ENCODE measurements around the gene POP4. TPM values are rescaled to one million over a fixed set of nuclear protein-coding genes. Genes with fewer than 3 reads are reported as not detected.

POP4 gene
- total RNA-seq, 1 donor from 2014 or later = 31.4 TPM

DNA sequence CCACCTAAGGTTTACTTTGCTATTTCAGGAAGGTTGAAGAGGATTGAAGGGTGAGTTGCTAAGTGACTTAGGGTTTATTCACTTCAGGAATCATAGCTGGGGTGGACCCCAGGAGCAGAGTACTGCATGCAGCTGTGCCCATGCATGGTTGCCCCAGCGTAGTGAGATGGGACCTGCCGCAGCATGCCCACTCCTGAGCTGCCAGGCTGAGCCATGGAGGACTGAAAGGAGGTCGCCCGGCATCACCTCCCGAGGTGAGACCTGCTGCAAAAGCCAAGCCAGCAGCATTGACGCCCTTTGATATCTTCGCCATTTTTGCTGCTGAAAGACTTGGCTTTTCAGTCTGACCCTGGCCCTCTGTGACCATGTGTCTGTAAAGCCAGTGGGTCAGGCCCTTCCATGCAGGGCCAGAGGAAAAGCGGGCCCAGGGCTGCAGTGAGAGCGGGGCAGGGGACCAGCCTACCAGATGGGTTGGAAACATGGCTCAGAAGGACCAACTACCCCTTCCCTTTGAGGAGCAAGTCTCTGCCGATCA is 9.9 kb downstream of the POP4 start:
- Histone ChIP-seq H3K4me3 (no peak overlapping the region), H3K36me3 (peaks cover 0 to 35% of the 10 kb centered on the region in 2 donors), H3K27me3 (no peaks in the 10 kb centered on the region), H3K27ac (no peak overlapping the region), H3K9me3 (no peaks in the 10 kb centered on the region), H3K4me1 (no peaks in the 10 kb centered on the region)
- no peak for DNase-seq (ENCODE audit: extremely low spot score in 2 of 2)
- intact Hi-C loops (cut with DNase I) = no loop called here
- TF ChIP-seq POLR2A (IDR thresholded peaks at IDR 0.05) (no peak), POLR2AphosphoS5 (IDR thresholded peaks at IDR 0.05; ENCODE audit: insufficient read depth in 1 of 2, low read depth in 1 of 2) (no peak)
- TF ChIP-seq, protein P1, sequence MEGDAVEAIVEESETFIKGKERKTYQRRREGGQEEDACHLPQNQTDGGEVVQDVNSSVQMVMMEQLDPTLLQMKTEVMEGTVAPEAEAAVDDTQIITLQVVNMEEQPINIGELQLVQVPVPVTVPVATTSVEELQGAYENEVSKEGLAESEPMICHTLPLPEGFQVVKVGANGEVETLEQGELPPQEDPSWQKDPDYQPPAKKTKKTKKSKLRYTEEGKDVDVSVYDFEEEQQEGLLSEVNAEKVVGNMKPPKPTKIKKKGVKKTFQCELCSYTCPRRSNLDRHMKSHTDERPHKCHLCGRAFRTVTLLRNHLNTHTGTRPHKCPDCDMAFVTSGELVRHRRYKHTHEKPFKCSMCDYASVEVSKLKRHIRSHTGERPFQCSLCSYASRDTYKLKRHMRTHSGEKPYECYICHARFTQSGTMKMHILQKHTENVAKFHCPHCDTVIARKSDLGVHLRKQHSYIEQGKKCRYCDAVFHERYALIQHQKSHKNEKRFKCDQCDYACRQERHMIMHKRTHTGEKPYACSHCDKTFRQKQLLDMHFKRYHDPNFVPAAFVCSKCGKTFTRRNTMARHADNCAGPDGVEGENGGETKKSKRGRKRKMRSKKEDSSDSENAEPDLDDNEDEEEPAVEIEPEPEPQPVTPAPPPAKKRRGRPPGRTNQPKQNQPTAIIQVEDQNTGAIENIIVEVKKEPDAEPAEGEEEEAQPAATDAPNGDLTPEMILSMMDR (IDR thresholded peaks at IDR 0.05) = no peak

DNA sequence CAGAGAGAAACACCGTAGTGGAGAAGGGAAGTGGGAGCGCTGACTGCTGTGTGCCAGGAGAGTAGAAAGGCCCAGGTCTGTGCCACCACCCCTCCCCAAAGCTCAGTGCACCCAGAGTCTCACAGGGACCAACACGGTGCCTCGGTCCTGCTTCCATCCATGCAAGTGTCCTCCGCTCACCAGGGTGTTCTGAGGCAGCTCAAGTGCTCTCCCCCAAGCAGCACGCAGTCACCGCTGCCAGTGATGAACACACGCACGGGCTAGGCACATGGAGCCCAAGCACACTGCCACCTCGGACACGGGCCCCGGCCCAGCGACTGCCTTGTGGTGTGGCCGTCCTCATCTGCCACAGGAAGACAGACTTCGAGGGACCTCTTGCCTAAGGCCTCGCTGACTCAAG is 10.5 kb downstream of the POP4 start:
- no peak overlapping the region for H3K27ac ChIP-seq
- no peak for DNase-seq (ENCODE audit: extremely low spot score in 2 of 2)
- TF ChIP-seq, protein P1 (IDR thresholded peaks at IDR 0.05) = no peak
- TF ChIP-seq POLR2A (IDR thresholded peaks at IDR 0.05) (no peak), POLR2AphosphoS5 (IDR thresholded peaks at IDR 0.05; ENCODE audit: insufficient read depth in 1 of 2, low read depth in 1 of 2) (no peak)
- H3K4me1 ChIP-seq = no peaks in the 10 kb centered on the region
- H3K36me3 ChIP-seq = peaks cover 0 to 35% of the 10 kb centered on the region in 2 donors
- H3K27me3 ChIP-seq = no peaks in the 10 kb centered on the region
- intact Hi-C loops (cut with DNase I) = no loop called here
- H3K4me3 ChIP-seq = no peak overlapping the region
- no peaks in the 10 kb centered on the region for H3K9me3 ChIP-seq

DNA sequence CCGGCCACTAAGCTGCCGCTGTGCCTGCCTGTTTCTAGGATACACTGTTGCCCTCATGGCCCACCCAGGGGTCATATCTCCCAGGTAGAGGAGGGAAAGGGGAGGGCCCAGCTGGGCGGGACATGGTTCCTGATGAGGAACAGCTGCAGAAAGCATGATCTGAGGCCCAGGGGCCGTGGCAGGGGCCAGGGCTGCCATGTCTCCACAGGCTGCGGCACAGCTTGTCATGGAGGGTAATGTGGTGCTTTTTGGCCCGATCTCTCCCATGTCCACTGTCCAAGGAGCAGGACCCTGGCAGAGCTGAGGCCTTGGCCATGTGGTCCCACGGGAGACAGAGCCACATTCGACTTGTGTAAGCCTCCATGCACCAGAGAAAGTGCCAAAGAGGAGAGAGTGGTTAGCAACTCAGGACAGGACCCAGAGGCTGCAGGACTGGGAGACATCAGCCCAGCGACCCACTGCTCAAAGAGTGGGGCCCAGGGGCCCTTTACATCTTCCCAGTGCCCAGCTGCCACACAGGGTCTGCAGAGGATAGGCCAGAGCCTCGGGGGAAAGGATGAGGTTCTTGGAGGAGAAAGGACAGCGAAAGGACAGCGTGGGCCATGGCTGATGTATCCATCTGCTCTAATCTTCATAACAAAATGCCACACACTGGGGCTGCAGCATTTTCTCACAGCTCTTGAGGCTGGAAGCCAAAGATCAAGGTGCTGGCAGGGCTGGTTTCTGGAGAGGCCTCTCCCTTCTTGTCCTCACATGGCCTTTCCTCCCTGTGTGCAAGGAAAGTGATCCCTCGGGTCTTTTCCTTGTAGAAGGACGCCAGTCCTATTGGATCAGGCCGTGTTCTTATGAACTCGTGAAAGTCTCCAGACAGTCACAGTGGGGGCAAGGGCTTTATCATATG is 11.5 kb downstream of the POP4 start:
- H3K27ac ChIP-seq = no peak overlapping the region
- H3K4me3 ChIP-seq = no peak overlapping the region
- TF ChIP-seq, protein P1 (IDR thresholded peaks at IDR 0.05) = no peak
- no peak for TF ChIP-seq POLR2AphosphoS5 (IDR thresholded peaks at IDR 0.05; ENCODE audit: insufficient read depth in 1 of 2, low read depth in 1 of 2)
- TF ChIP-seq POLR2A (IDR thresholded peaks at IDR 0.05) = no peak
- H3K36me3 ChIP-seq = peaks cover 0 to 24% of the 10 kb centered on the region in 2 donors
- H3K4me1 ChIP-seq = no peaks in the 10 kb centered on the region
- intact Hi-C loops (cut with DNase I) = no loop called here
- DNase-seq (ENCODE audit: extremely low spot score in 2 of 2) = no peak
- no peaks in the 10 kb centered on the region for H3K9me3 ChIP-seq
- H3K27me3 ChIP-seq = no peaks in the 10 kb centered on the region

DNA sequence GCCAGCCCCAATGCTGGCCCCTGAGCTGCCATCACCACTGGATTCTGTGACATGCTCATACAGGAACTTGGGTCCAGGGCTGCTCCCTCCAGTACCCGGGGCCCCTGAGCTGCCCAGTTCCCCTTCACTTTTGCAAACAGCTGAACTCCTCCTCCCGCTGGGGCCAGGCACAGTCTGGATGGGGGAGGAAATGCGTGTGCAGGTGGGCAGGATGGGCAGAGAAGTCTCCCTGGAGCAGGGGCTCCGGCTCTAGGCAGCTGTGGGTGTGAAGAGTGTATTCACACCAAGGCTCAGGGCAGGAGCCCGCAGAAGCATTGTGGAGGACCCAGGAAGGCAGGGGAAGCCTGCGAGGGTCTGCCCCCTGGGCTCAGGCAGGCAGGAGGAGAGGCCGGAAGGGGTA is 12.4 kb downstream of the POP4 start:
- TF ChIP-seq POLR2AphosphoS5 (IDR thresholded peaks at IDR 0.05; ENCODE audit: insufficient read depth in 1 of 2, low read depth in 1 of 2) = no peak
- TF ChIP-seq, protein P1 (IDR thresholded peaks at IDR 0.05) = no peak
- TF ChIP-seq POLR2A (IDR thresholded peaks at IDR 0.05) = no peak
- no peak for DNase-seq (ENCODE audit: extremely low spot score in 2 of 2)
- no peaks in the 10 kb centered on the region for H3K27me3 ChIP-seq
- H3K36me3 ChIP-seq = peaks cover 0 to 16% of the 10 kb centered on the region in 2 donors
- no peaks in the 10 kb centered on the region for H3K9me3 ChIP-seq
- H3K4me3 ChIP-seq = no peak overlapping the region
- intact Hi-C loops (cut with DNase I) = no loop called here
- H3K27ac ChIP-seq = no peak overlapping the region
- H3K4me1 ChIP-seq = no peaks in the 10 kb centered on the region

DNA sequence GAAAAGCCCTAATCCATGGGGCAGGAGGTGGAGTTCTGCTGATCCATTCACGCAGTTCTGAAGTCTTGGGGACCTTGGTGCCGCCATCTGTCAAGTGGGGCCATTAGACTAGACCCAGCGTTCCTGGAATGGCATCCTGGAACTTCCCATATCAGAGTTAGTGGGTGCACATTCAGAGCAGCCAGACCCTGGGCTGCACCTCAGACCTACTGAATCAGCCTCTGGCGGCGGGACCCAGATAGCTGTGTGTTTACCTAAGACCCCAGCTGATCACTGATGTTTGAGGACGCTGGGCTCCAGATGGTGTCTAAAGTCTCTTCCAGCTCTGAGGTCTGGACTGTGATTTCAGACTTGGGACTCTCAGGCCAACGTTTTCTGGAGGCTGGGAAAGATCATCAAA is 12.8 kb downstream of the POP4 start:
- H3K9me3 ChIP-seq = no peaks in the 10 kb centered on the region
- intact Hi-C loops (cut with DNase I) = no loop called here
- H3K4me3 ChIP-seq = no peak overlapping the region
- no peak overlapping the region for H3K27ac ChIP-seq
- no peak for DNase-seq (ENCODE audit: extremely low spot score in 2 of 2)
- peaks cover 0 to 11% of the 10 kb centered on the region in 2 donors for H3K36me3 ChIP-seq
- no peaks in the 10 kb centered on the region for H3K4me1 ChIP-seq
- no peaks in the 10 kb centered on the region for H3K27me3 ChIP-seq
- no peak for TF ChIP-seq POLR2A (IDR thresholded peaks at IDR 0.05)
- no peak for TF ChIP-seq POLR2AphosphoS5 (IDR thresholded peaks at IDR 0.05; ENCODE audit: insufficient read depth in 1 of 2, low read depth in 1 of 2)
- TF ChIP-seq, protein P1 (IDR thresholded peaks at IDR 0.05) = no peak
